ENCODE data around the gene RRBP1.
"Not testable (repeated sequence)": the region's sequence is repeated elsewhere in the genome, so short reads cannot be mapped to it uniquely, and the experiment has no call there.

RRBP1 gene

GRCh38 chr20:17662333-17663039 lies 19.6 kb downstream of the RRBP1 start:
- no peak for DNase-seq

GRCh38 chr20:17661121-17661744 lies 20.8 kb downstream of the RRBP1 start:
- DNase-seq: no peak

GRCh38 chr20:17660667-17661066 lies 21.4 kb downstream of the RRBP1 start:
- DNase-seq: no peak

GRCh38 chr20:17659801-17660200 lies 22.2 kb downstream of the RRBP1 start:
- DNase-seq: no peak

- DNase-seq: not testable (repeated sequence)
Measured at GRCh38 chr20:17659344-17659743, 22.7 kb downstream of the RRBP1 start.

GRCh38 chr20:17658648-17658993 lies 23.4 kb downstream of the RRBP1 start:
- DNase-seq: no peak

GRCh38 chr20:17657898-17658647 lies 24.0 kb downstream of the RRBP1 start:
- DNase-seq: no peak

GRCh38 chr20:17657079-17657825 lies 24.8 kb downstream of the RRBP1 start:
- DNase-seq: no peak

- DNase-seq: no peak
Measured at GRCh38 chr20:17655865-17656479, 26.1 kb downstream of the RRBP1 start.

GRCh38 chr20:17655286-17655651 lies 26.8 kb downstream of the RRBP1 start:
- DNase-seq: no peak

GRCh38 chr20:17654649-17655285 lies 27.3 kb downstream of the RRBP1 start:
- DNase-seq: no peak

- DNase-seq: no peak
Measured at GRCh38 chr20:17653835-17654648, 28.0 kb downstream of the RRBP1 start.

- no peak for DNase-seq
Measured at GRCh38 chr20:17652411-17652810, 29.6 kb downstream of the RRBP1 start.

GRCh38 chr20:17651760-17652388 lies 30.2 kb downstream of the RRBP1 start:
- no peak for DNase-seq

- DNase-seq: no peak
Measured at GRCh38 chr20:17651129-17651759, 30.8 kb downstream of the RRBP1 start.

- no peak for DNase-seq
Measured at GRCh38 chr20:17650301-17651128, 31.5 kb downstream of the RRBP1 start.

- DNase-seq: peak; percentile 78
Measured at GRCh38 chr20:17648791-17649730, 33.0 kb downstream of the RRBP1 start.

- DNase-seq: no peak
Measured at GRCh38 chr20:17648315-17648646, 33.8 kb downstream of the RRBP1 start.
